Measurements from ENCODE around the gene AOPEP.

AOPEP gene

DNA sequence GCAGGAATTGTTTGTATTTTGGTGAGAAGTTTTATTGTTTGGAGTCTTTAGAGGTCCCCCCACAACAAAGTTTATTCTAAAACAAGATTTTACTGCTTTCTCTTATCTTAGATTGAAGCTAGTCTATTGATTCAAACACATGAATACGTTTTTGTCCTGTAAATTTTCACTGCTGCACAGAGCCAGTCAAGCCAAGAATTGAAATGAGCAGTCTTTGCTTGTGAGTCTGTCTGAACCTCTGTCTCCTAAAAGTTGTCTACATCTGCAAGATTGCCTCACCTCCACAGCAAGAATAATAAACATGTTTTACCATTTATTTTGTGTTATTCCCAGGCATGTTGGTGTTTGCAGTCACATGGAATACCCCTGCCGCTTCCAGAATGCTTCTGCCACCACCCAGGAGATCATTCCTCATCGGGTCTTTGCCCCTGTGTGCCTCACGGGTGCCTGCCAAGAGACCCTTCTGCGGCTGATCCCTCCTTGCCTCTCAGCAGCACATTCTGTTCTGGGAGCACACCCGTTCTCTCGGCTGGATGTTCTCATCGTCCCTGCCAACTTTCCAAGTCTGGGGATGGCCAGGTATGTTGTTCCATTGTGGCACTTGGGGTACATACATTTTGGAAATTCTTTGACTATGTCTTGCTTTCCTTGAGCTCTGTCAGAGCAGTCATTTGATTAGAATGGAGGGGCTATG lies 74.1 kb downstream of the AOPEP start:
- H3K4me3 ChIP-seq (ENCODE audit: low read length in 2 of 2), result no peak overlapping the region
- H3K4me1 ChIP-seq (ENCODE audit: control insufficient read depth in 2 of 2, insufficient read depth in 2 of 2, low read length in 2 of 2), result peaks cover 7 to 14% of the 10 kb centered on the region in 2 donors
- no peaks in the 10 kb centered on the region for H3K27me3 ChIP-seq (ENCODE audit: control insufficient read depth in 2 of 2, insufficient read depth in 2 of 2, low read length in 2 of 2)
- no peaks in the 10 kb centered on the region for H3K9me3 ChIP-seq (ENCODE audit: control insufficient read depth in 2 of 2, low read length in 2 of 2)
- H3K9ac ChIP-seq (ENCODE audit: low read depth in 1 of 2, low read length in 2 of 2), result no peak overlapping the region
- H3K27ac ChIP-seq (ENCODE audit: low read depth in 2 of 2, low read length in 2 of 2), result peak overlapping the region; percentile 66 to 69
- H3K36me3 ChIP-seq (ENCODE audit: control insufficient read depth in 2 of 2, insufficient read depth in 2 of 2, low read length in 2 of 2), result peaks cover 3 to 7% of the 10 kb centered on the region in 2 donors

DNA sequence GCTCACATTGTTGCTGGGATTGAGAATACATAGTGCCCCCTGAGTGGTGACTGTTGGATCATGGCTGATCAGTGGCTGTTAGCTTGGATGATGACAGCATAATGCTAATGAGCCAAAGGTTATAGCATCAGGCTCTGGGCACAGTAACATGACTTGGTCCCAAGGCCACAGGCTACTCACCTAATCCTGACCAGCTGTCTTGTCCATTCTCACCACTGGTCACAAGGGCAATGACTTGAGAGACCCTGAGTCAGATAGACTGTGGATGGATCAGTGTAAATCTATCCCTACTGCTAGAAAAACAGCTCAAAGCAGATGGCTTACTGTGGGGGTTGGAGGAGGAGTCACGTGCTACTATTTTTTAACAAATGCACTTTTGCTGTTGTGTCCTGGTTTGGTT lies 74.7 kb downstream of the AOPEP start:
- peaks cover 7 to 20% of the 10 kb centered on the region in 2 donors for H3K4me1 ChIP-seq (ENCODE audit: control insufficient read depth in 2 of 2, insufficient read depth in 2 of 2, low read length in 2 of 2)
- H3K9me3 ChIP-seq (ENCODE audit: control insufficient read depth in 2 of 2, low read length in 2 of 2), result no peaks in the 10 kb centered on the region
- no peak overlapping the region for H3K4me3 ChIP-seq (ENCODE audit: low read length in 2 of 2)
- H3K27me3 ChIP-seq (ENCODE audit: control insufficient read depth in 2 of 2, insufficient read depth in 2 of 2, low read length in 2 of 2), result no peaks in the 10 kb centered on the region
- H3K9ac ChIP-seq (ENCODE audit: low read depth in 1 of 2, low read length in 2 of 2), result no peak overlapping the region
- H3K27ac ChIP-seq (ENCODE audit: low read depth in 2 of 2, low read length in 2 of 2), result peak overlapping the region; percentile 66 to 69
- H3K36me3 ChIP-seq (ENCODE audit: control insufficient read depth in 2 of 2, insufficient read depth in 2 of 2, low read length in 2 of 2), result peaks cover 3 to 7% of the 10 kb centered on the region in 2 donors

DNA sequence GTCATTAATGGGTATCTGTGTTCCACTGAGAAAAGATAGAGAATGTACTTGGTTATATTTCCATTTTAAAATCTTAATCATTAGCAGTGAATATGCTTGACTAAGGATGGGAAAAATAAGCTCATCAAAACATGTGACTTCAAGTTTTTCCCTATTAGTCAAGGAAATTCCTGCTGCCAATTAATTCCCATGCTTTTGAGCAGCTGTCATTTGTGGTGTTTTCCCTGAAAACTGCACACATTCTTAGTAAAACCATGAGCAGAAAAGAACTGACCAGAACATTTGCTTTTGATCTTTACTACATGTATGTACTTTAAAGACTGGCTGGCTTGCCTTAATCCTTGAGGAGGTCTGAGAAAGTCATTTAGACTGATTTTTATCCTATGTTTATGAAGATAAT lies 75.2 kb downstream of the AOPEP start:
- peak overlapping the region; percentile 66 to 69 for H3K27ac ChIP-seq (ENCODE audit: low read depth in 2 of 2, low read length in 2 of 2)
- H3K9me3 ChIP-seq (ENCODE audit: control insufficient read depth in 2 of 2, low read length in 2 of 2), result no peaks in the 10 kb centered on the region
- no peak overlapping the region for H3K9ac ChIP-seq (ENCODE audit: low read depth in 1 of 2, low read length in 2 of 2)
- H3K4me3 ChIP-seq (ENCODE audit: low read length in 2 of 2), result no peak overlapping the region
- no peaks in the 10 kb centered on the region for H3K27me3 ChIP-seq (ENCODE audit: control insufficient read depth in 2 of 2, insufficient read depth in 2 of 2, low read length in 2 of 2)
- H3K36me3 ChIP-seq (ENCODE audit: control insufficient read depth in 2 of 2, insufficient read depth in 2 of 2, low read length in 2 of 2), result peaks cover 3 to 7% of the 10 kb centered on the region in 2 donors
- peaks cover 7 to 25% of the 10 kb centered on the region in 2 donors for H3K4me1 ChIP-seq (ENCODE audit: control insufficient read depth in 2 of 2, insufficient read depth in 2 of 2, low read length in 2 of 2)

DNA sequence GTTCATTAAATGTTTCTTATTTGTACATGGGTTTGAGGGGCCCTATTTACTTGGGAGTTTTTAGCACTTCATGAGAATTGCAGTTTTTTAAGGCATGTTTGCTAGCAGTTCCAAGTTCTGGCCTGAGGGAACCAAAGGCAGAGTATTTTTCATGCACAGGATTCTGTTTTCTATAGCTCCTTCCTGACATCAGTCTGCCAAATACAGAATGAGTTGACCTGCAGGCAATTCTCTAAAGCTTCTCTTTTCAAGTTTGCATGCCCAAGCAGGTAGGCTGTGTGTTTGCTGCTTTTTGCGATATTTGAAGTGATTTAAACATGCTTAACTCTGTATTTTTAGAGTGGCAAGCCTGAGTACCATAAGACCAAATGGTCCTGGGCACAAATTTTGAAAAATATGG lies 75.8 kb downstream of the AOPEP start:
- peaks cover 7 to 25% of the 10 kb centered on the region in 2 donors for H3K4me1 ChIP-seq (ENCODE audit: control insufficient read depth in 2 of 2, insufficient read depth in 2 of 2, low read length in 2 of 2)
- H3K4me3 ChIP-seq (ENCODE audit: low read length in 2 of 2), result no peak overlapping the region
- H3K36me3 ChIP-seq (ENCODE audit: control insufficient read depth in 2 of 2, insufficient read depth in 2 of 2, low read length in 2 of 2), result peaks cover 3 to 7% of the 10 kb centered on the region in 2 donors
- H3K9me3 ChIP-seq (ENCODE audit: control insufficient read depth in 2 of 2, low read length in 2 of 2), result no peaks in the 10 kb centered on the region
- no peak overlapping the region for H3K9ac ChIP-seq (ENCODE audit: low read depth in 1 of 2, low read length in 2 of 2)
- no peak overlapping the region for H3K27ac ChIP-seq (ENCODE audit: low read depth in 2 of 2, low read length in 2 of 2)
- H3K27me3 ChIP-seq (ENCODE audit: control insufficient read depth in 2 of 2, insufficient read depth in 2 of 2, low read length in 2 of 2), result no peaks in the 10 kb centered on the region

DNA sequence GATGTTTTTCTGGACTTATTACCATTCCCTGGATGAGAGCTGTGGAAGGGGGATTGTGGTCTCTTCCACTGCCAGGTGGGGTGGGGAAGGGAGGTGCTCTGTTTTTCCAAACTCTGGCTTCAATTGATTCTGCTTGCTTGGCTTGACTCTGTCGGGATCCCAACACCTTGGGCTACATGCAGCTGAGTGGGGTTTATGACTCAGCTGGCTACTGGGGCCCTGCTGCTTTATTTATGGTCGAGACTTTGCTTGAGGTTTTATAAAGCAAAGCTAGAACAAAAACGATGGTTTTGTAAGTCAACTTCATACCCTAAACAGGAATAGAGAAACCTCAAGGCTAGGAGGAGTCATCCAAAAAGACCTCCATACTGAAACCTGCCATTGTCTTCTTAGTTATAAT lies 76.3 kb downstream of the AOPEP start:
- Histone ChIP-seq H3K4me1 (ENCODE audit: control insufficient read depth in 2 of 2, insufficient read depth in 2 of 2, low read length in 2 of 2) (peaks cover 7 to 25% of the 10 kb centered on the region in 2 donors), H3K27ac (ENCODE audit: low read depth in 2 of 2, low read length in 2 of 2) (no peak overlapping the region), H3K27me3 (ENCODE audit: control insufficient read depth in 2 of 2, insufficient read depth in 2 of 2, low read length in 2 of 2) (no peaks in the 10 kb centered on the region)

DNA sequence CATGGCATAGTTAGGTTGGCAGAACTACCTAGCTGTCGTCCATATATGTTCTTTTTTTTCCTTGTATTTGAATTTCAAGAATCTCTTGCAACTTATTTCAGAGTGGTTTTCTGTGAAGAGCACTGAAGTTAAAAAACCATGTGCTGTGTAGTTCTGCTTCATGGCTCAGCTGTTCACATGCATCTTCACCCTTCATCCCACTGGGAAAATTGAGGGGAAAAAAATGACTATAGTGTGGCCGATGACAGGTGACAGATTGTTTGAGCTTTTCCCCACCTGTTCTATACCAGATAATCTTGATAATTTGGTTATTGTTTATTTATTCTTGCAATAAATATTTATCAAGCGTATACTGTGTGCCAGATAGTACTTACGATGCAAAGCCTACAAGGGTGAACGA lies 77.8 kb downstream of the AOPEP start:
- H3K27me3 ChIP-seq (ENCODE audit: control insufficient read depth in 2 of 2, insufficient read depth in 2 of 2, low read length in 2 of 2), result no peaks in the 10 kb centered on the region
- no peak overlapping the region for H3K27ac ChIP-seq (ENCODE audit: low read depth in 2 of 2, low read length in 2 of 2)
- no peak overlapping the region for H3K4me3 ChIP-seq (ENCODE audit: low read length in 2 of 2)
- H3K4me1 ChIP-seq (ENCODE audit: control insufficient read depth in 2 of 2, insufficient read depth in 2 of 2, low read length in 2 of 2), result peaks cover 7 to 25% of the 10 kb centered on the region in 2 donors
- no peaks in the 10 kb centered on the region for H3K9me3 ChIP-seq (ENCODE audit: control insufficient read depth in 2 of 2, low read length in 2 of 2)
- peaks cover 3 to 7% of the 10 kb centered on the region in 2 donors for H3K36me3 ChIP-seq (ENCODE audit: control insufficient read depth in 2 of 2, insufficient read depth in 2 of 2, low read length in 2 of 2)
- no peak overlapping the region for H3K9ac ChIP-seq (ENCODE audit: low read depth in 1 of 2, low read length in 2 of 2)

More for the DNA sequence above, 76.3 kb downstream of the AOPEP start:
- Histone ChIP-seq H3K9ac (ENCODE audit: low read depth in 1 of 2, low read length in 2 of 2) (no peak overlapping the region), H3K4me3 (ENCODE audit: low read length in 2 of 2) (no peak overlapping the region), H3K9me3 (ENCODE audit: control insufficient read depth in 2 of 2, low read length in 2 of 2) (no peaks in the 10 kb centered on the region), H3K36me3 (ENCODE audit: control insufficient read depth in 2 of 2, insufficient read depth in 2 of 2, low read length in 2 of 2) (peaks cover 3 to 7% of the 10 kb centered on the region in 2 donors)

DNA sequence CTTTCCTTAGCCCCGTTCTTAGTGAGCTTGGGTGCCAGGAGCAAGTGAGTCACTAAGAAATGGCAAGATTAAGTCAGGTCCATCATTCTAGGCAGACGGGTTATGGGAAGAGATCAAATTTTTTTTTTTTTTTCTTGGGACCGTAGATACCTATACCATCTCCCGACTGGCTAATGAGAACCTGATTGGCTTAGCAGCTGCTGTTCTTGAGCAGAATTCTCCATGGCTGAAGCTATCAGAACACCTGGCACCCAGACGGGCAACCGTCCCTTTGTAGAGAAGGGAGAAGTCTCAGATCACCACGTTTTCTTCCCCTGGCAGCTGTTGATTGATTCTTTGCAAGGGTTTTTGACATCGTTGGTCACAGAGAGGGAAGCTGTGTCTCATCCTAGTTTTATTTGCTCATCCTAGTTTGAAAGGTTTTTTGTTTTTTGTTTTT lies 78.6 kb downstream of the AOPEP start:
- Histone ChIP-seq H3K9ac (ENCODE audit: low read depth in 1 of 2, low read length in 2 of 2) (no peak overlapping the region), H3K36me3 (ENCODE audit: control insufficient read depth in 2 of 2, insufficient read depth in 2 of 2, low read length in 2 of 2) (peaks cover 3 to 7% of the 10 kb centered on the region in 2 donors), H3K27me3 (ENCODE audit: control insufficient read depth in 2 of 2, insufficient read depth in 2 of 2, low read length in 2 of 2) (no peaks in the 10 kb centered on the region), H3K27ac (ENCODE audit: low read depth in 2 of 2, low read length in 2 of 2) (peak overlapping the region in 1 of 2 donors; percentile 74), H3K4me1 (ENCODE audit: control insufficient read depth in 2 of 2, insufficient read depth in 2 of 2, low read length in 2 of 2) (peaks cover 7 to 25% of the 10 kb centered on the region in 2 donors), H3K9me3 (ENCODE audit: control insufficient read depth in 2 of 2, low read length in 2 of 2) (no peaks in the 10 kb centered on the region), H3K4me3 (ENCODE audit: low read length in 2 of 2) (no peak overlapping the region)

DNA sequence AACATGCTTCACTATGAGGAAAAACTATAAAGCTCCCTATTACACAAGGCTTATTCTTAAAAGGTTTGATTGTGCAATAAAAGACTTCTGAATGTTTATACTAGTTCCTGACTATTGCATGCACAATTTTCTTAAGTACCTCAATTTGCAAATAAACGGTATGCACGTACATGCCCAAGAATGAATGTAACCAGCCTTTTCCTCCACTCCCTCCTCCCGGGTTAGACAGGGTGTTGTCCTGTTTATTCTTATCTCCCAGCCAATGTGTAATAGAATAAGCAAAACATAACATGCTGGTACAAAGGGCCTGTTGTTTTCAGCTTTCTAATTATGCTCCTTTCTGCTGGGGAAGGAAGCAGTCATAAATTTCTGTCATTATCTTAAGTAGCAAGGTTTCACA lies 79.1 kb downstream of the AOPEP start:
- peak overlapping the region in 1 of 2 donors; percentile 8 for H3K9ac ChIP-seq (ENCODE audit: low read depth in 1 of 2, low read length in 2 of 2)

DNA sequence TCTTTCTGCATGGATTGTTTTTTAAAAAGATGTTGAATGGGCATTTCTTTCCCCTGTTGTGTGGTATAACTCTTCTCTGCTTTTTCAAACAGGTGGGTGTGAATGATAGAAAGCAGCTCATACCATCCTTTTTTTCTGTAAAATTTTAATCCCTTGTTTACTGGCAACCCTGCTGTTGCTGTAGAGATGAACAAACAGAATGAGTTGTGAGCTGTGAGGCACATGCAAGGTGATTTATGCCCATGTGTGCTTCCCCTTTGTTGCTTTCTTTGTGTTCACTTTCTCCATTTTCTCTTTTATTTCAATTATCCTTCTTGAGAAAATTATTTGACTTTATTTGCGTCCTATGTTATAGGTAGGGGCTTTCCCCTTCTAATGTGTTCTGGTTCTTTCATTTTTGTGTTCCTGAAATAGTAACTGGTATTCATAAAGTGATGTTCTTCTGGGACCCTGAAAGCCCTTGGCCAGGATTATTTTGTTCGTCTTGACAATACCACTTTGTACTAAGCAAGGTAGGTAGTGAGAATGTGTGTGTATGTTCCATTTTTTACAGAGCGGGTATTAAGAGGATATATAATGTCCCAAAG lies 79.9 kb downstream of the AOPEP start:
- Histone ChIP-seq H3K4me1 (ENCODE audit: control insufficient read depth in 2 of 2, insufficient read depth in 2 of 2, low read length in 2 of 2) (peaks cover 7 to 20% of the 10 kb centered on the region in 2 donors), H3K9me3 (ENCODE audit: control insufficient read depth in 2 of 2, low read length in 2 of 2) (no peaks in the 10 kb centered on the region), H3K27ac (ENCODE audit: low read depth in 2 of 2, low read length in 2 of 2) (peak overlapping the region; percentile 67 to 74), H3K9ac (ENCODE audit: low read depth in 1 of 2, low read length in 2 of 2) (no peak overlapping the region), H3K4me3 (ENCODE audit: low read length in 2 of 2) (no peak overlapping the region), H3K27me3 (ENCODE audit: control insufficient read depth in 2 of 2, insufficient read depth in 2 of 2, low read length in 2 of 2) (no peaks in the 10 kb centered on the region), H3K36me3 (ENCODE audit: control insufficient read depth in 2 of 2, insufficient read depth in 2 of 2, low read length in 2 of 2) (peaks cover 0 to under 1% of the 10 kb centered on the region in 2 donors)

More for the DNA sequence above, 79.1 kb downstream of the AOPEP start:
- Histone ChIP-seq H3K4me1 (ENCODE audit: control insufficient read depth in 2 of 2, insufficient read depth in 2 of 2, low read length in 2 of 2) (peaks cover 7 to 24% of the 10 kb centered on the region in 2 donors), H3K27me3 (ENCODE audit: control insufficient read depth in 2 of 2, insufficient read depth in 2 of 2, low read length in 2 of 2) (no peaks in the 10 kb centered on the region), H3K27ac (ENCODE audit: low read depth in 2 of 2, low read length in 2 of 2) (peak overlapping the region; percentile 67 to 74), H3K9me3 (ENCODE audit: control insufficient read depth in 2 of 2, low read length in 2 of 2) (no peaks in the 10 kb centered on the region), H3K36me3 (ENCODE audit: control insufficient read depth in 2 of 2, insufficient read depth in 2 of 2, low read length in 2 of 2) (peaks cover 3 to 6% of the 10 kb centered on the region in 2 donors), H3K4me3 (ENCODE audit: low read length in 2 of 2) (no peak overlapping the region)

DNA sequence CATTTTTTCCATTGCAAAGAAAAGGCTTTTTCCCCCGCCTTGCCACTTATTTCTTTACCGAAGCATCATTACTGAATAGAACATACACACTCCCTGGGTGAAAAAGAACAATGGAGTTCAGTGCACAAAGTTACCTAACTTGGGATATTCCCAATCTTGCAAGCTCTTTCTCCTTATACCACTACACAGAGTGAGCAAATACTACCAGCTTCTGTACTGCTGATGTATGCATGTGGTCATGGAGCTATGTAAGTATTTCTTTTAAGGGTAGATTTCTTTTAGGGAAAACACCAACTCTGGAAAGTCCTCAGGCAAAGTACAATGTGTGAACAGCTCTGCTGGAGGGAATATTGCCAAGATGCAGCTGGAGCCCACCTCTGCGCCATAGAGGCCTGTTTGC lies 81.1 kb downstream of the AOPEP start:
- no peaks in the 10 kb centered on the region for H3K27me3 ChIP-seq (ENCODE audit: control insufficient read depth in 2 of 2, insufficient read depth in 2 of 2, low read length in 2 of 2)
- no peak overlapping the region for H3K4me3 ChIP-seq (ENCODE audit: low read length in 2 of 2)
- no peaks in the 10 kb centered on the region for H3K9me3 ChIP-seq (ENCODE audit: control insufficient read depth in 2 of 2, low read length in 2 of 2)
- no peaks in the 10 kb centered on the region for H3K36me3 ChIP-seq (ENCODE audit: control insufficient read depth in 2 of 2, insufficient read depth in 2 of 2, low read length in 2 of 2)
- H3K9ac ChIP-seq (ENCODE audit: low read depth in 1 of 2, low read length in 2 of 2), result no peak overlapping the region
- no peak overlapping the region for H3K27ac ChIP-seq (ENCODE audit: low read depth in 2 of 2, low read length in 2 of 2)
- H3K4me1 ChIP-seq (ENCODE audit: control insufficient read depth in 2 of 2, insufficient read depth in 2 of 2, low read length in 2 of 2), result peaks cover 7 to 20% of the 10 kb centered on the region in 2 donors

All from mucosa of rectum (tissue), 2 donors.